CD4-positive, alpha-beta T cell treated with Interleukin-10 for 1 hour (primary cell): ENCODE measurements around the gene CACNA2D1.

Experiments used
- DNase-seq: peaks from one replicate; pipeline ENCODE4 v3.0.0-alpha.2; 2020

CACNA2D1 gene

GRCh38 chr7:82270870-82271269, 172.7 kb downstream of the CACNA2D1 start:
- DNase-seq = no peak

GRCh38 chr7:82268632-82269031, 174.9 kb downstream of the CACNA2D1 start:
- no peak for DNase-seq

- no peak for DNase-seq
These were observed 177.5 kb downstream of the CACNA2D1 start for GRCh38 chr7:82266081-82266480.

GRCh38 chr7:82264783-82265305, 178.7 kb downstream of the CACNA2D1 start:
- no peak for DNase-seq

GRCh38 chr7:82263920-82264782, 179.4 kb downstream of the CACNA2D1 start:
- no peak for DNase-seq

GRCh38 chr7:82258181-82258580, 185.4 kb downstream of the CACNA2D1 start:
- no peak for DNase-seq

- no peak for DNase-seq
These were observed 186.4 kb downstream of the CACNA2D1 start for GRCh38 chr7:82257118-82257695.

GRCh38 chr7:82255706-82256105, 187.9 kb downstream of the CACNA2D1 start:
- no peak for DNase-seq

- no peak for DNase-seq
These were observed 193.0 kb downstream of the CACNA2D1 start for GRCh38 chr7:82250598-82250997.

- DNase-seq = no peak
These were observed 193.6 kb downstream of the CACNA2D1 start for GRCh38 chr7:82249979-82250378.

- DNase-seq = no peak
These were observed 195.7 kb downstream of the CACNA2D1 start for GRCh38 chr7:82247814-82248433.

GRCh38 chr7:82244947-82245517, 198.5 kb downstream of the CACNA2D1 start:
- no peak for DNase-seq

GRCh38 chr7:82241356-82241755, 202.2 kb downstream of the CACNA2D1 start:
- no peak for DNase-seq

GRCh38 chr7:82235713-82236112, 207.9 kb downstream of the CACNA2D1 start:
- no peak for DNase-seq

- DNase-seq = no peak
These were observed 209.0 kb downstream of the CACNA2D1 start for GRCh38 chr7:82234457-82235049.

GRCh38 chr7:82230811-82231581, 212.6 kb downstream of the CACNA2D1 start:
- DNase-seq = no peak

- DNase-seq = no peak
These were observed 214.4 kb downstream of the CACNA2D1 start for GRCh38 chr7:82229164-82229563.

GRCh38 chr7:82226191-82226590, 217.4 kb downstream of the CACNA2D1 start:
- DNase-seq = no peak

GRCh38 chr7:82224529-82224928, 219.0 kb downstream of the CACNA2D1 start:
- no peak for DNase-seq

GRCh38 chr7:82223580-82223979, 220.0 kb downstream of the CACNA2D1 start:
- no peak for DNase-seq

GRCh38 chr7:82221152-82221674, 222.4 kb downstream of the CACNA2D1 start:
- DNase-seq = no peak

GRCh38 chr7:82212466-82212865, 231.1 kb downstream of the CACNA2D1 start:
- DNase-seq = no peak
